Stimulated activated CD4-positive, alpha-beta T cell treated with anti-CD3 and anti-CD28 coated beads, TNF-alpha, amount 100 ng/mL, for 1 hour (primary cell): Measurements from ENCODE around the gene KAT5.
A peak's percentile ranks its signal among the peaks of the same experiment; 100 is the strongest.
"Not testable (repeated sequence)": the region's sequence is repeated elsewhere in the genome, so short reads cannot be mapped to it uniquely, and the experiment has no call there.

Experiments used
- DNase-seq, 3 donors: peaks; one replicate each; pipeline ENCODE4 v3.0.0-alpha.2; 2020; ENCODE audit warnings: low read depth in 3 of 3, low spot score in 1 of 3

The KAT5 gene

GRCh38 chr11:65711785-65712632 is at the start of gene KAT5:
Gene KAT5, plus strand, starts transcription at chr11:65712252. Its CDS starts 16 bp downstream, at chr11:65712268.
- peak; percentile 91 to 94 (median 93) for DNase-seq

GRCh38 chr11:65662799-65663638 is 49.0 kb upstream of the KAT5 start, which contains the start of gene RELA:
Gene RELA, minus strand, starts transcription at chr11:65662916. Its CDS starts 84 bp downstream, at chr11:65662832.
- DNase-seq = peak; percentile 81 to 87 (median 82)

- DNase-seq = no peak
These were observed 48.3 kb upstream of the KAT5 start for GRCh38 chr11:65663639-65664200.

GRCh38 chr11:65672180-65672860 is 39.7 kb upstream of the KAT5 start:
- no peak for DNase-seq

GRCh38 chr11:65672982-65673381 is 39.1 kb upstream of the KAT5 start:
- no peak for DNase-seq

- DNase-seq = no peak
These were observed 31.8 kb upstream of the KAT5 start for GRCh38 chr11:65680192-65680743.

GRCh38 chr11:65683480-65683879 is 28.6 kb upstream of the KAT5 start:
- not testable (repeated sequence) for DNase-seq

GRCh38 chr11:65685981-65686380 is 26.1 kb upstream of the KAT5 start:
- DNase-seq = no peak

- DNase-seq = not testable (repeated sequence)
These were observed 20.2 kb upstream of the KAT5 start for GRCh38 chr11:65691847-65692246.

- DNase-seq = no peak
These were observed 19.7 kb upstream of the KAT5 start for GRCh38 chr11:65692367-65692766.

GRCh38 chr11:65695459-65696241 is 16.4 kb upstream of the KAT5 start:
- DNase-seq = no peak

GRCh38 chr11:65696802-65697552 is 15.1 kb upstream of the KAT5 start:
- DNase-seq = no peak

- DNase-seq = no peak
These were observed 13.8 kb upstream of the KAT5 start for GRCh38 chr11:65698205-65698604.

- DNase-seq = no peak
These were observed 12.7 kb upstream of the KAT5 start for GRCh38 chr11:65699306-65699705.

- no peak for DNase-seq
These were observed 11.7 kb upstream of the KAT5 start for GRCh38 chr11:65700399-65700798.

GRCh38 chr11:65701686-65702085 is 10.4 kb upstream of the KAT5 start:
- no peak for DNase-seq

GRCh38 chr11:65703846-65704245 is 8.2 kb upstream of the KAT5 start:
- no peak for DNase-seq

GRCh38 chr11:65706303-65706763 is 5.7 kb upstream of the KAT5 start:
- DNase-seq = peak; percentile 37 to 62 (median 55)

- not testable (repeated sequence) for DNase-seq
These were observed 5.0 kb upstream of the KAT5 start for GRCh38 chr11:65707002-65707401.
